GM23248 (cell line): ENCODE data around the gene ARL14.

Experiments
- EZH2 ChIP-seq: fragments of 200-600 bp; sonication (generic); IDR thresholded peaks from 2 replicates; pipeline ENCODE4 v1.6.1; 2018; ENCODE audit warnings: antibody characterized with exemption, mild to moderate bottlenecking; ENCODE audit not compliant: insufficient read depth, poor library complexity, severe bottlenecking
- EZH2phosphoT487 ChIP-seq: fragments of 200-600 bp; sonication (generic); IDR thresholded peaks from 2 replicates; pipeline ENCODE4 v1.6.1; 2018; ENCODE audit warnings: antibody characterized with exemption, moderate library complexity, mild to moderate bottlenecking, low read depth; ENCODE audit not compliant: insufficient read depth

DNA sequence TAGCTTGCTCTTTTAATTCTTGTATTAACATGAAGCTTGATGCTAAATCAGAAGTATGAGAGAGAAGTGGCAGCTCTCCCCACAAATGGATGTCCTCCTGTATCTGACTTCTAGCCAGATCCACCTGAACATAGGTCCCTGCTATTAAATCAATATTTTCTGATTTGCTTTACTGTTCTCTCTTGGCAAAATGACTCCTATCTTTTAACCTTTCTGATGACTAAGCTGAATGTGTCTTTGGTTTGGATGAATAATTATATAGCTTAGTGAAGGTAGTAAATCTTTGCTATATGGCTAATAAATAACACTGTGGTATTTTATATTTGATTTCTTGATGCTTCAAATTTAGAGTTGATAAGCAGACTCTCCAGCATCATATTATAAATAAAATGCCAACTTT is 28.3 kb upstream of the ARL14 start:
- no peak for TF ChIP-seq EZH2phosphoT487
- TF ChIP-seq EZH2: no peak
